Measurements from ENCODE around the gene S1PR4. TPM values are rescaled to one million over a fixed set of nuclear protein-coding genes. Genes with fewer than 3 reads are reported as not detected.

S1PR4 gene
- polyA plus RNA-seq, 1 of the 3 experiments (the other 2 are of a cell fraction) = not detected

DNA sequence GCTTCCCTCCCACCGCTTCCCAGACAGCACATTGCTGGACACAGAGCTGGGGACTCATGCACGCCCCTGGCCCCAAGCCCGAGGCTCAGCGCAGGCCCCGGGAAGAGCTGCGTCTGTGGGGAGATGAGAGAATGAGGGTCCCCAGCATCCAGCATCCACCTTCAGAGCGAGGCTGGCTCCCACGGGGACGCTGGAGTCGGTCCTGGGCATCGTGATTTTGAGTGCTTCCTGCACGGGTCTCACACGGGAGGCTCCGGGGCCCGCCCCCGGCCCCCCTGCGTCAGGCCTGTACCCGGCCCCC lies 11.9 kb downstream of the S1PR4 start:
- Histone ChIP-seq H2AFZ (ENCODE audit: low read depth) (no peak overlapping the region), H3K4me2 (no peak overlapping the region), H3K9me2 (no peaks in the 10 kb centered on the region), H3K4me3 (ENCODE audit: low read depth in 2 of 2, low read length in 1 of 2) (no peak overlapping the region), H3K9me3 (no peaks in the 10 kb centered on the region), H3K27me3 (ENCODE audit: insufficient read depth) (no peaks in the 10 kb centered on the region), H3K36me3 (replicated peaks in 1 of 2; ENCODE audit: control insufficient read depth in 1 of 2, insufficient read depth in 2 of 2, low read length in 1 of 2) (peaks cover 5 to 8% of the 10 kb centered on the region in 2 experiments), H3K79me2 (ENCODE audit: insufficient read depth) (peaks cover 73% of the 10 kb centered on the region), H3K27ac (ENCODE audit: low read depth in 2 of 2, low read length in 1 of 2) (no peak overlapping the region), H3K4me1 (ENCODE audit: control insufficient read depth in 1 of 2, insufficient read depth in 2 of 2, low read depth in 1 of 2, low read length in 1 of 2) (peaks cover 10 to 16% of the 10 kb centered on the region in 2 experiments; a peak in 2 of 4 replicates), H3F3A (replicated peaks; ENCODE audit: insufficient read depth) (no peaks in the 10 kb centered on the region), H3K9ac (no peak overlapping the region), H4K20me1 (ENCODE audit: insufficient read depth) (peaks cover 17% of the 10 kb centered on the region; the same call in 1 of the 2 replicates)
- 97% methylated on average over 17 of the region's 18 CpGs for WGBS (ENCODE audit: low lambda C conversion rate)
- ChIA-PET CTCF (interaction anchor here (1.1 kb wide), 1 partner anchor 34 kb away, joined by 3 read pairs; the partner anchor contains the start of gene CELF5), POLR2A (no interaction called here)
- TF ChIP-seq, protein P1, sequence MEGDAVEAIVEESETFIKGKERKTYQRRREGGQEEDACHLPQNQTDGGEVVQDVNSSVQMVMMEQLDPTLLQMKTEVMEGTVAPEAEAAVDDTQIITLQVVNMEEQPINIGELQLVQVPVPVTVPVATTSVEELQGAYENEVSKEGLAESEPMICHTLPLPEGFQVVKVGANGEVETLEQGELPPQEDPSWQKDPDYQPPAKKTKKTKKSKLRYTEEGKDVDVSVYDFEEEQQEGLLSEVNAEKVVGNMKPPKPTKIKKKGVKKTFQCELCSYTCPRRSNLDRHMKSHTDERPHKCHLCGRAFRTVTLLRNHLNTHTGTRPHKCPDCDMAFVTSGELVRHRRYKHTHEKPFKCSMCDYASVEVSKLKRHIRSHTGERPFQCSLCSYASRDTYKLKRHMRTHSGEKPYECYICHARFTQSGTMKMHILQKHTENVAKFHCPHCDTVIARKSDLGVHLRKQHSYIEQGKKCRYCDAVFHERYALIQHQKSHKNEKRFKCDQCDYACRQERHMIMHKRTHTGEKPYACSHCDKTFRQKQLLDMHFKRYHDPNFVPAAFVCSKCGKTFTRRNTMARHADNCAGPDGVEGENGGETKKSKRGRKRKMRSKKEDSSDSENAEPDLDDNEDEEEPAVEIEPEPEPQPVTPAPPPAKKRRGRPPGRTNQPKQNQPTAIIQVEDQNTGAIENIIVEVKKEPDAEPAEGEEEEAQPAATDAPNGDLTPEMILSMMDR (IDR thresholded peaks at IDR 0.05) = no peak
- TF ChIP-seq RCOR1 (IDR thresholded peaks at IDR 0.05; ENCODE audit: low read length) = no peak
- no peak for TF ChIP-seq SIN3A (IDR thresholded peaks at IDR 0.05; ENCODE audit: borderline replicate concordance, low read depth, low read length)
- TF ChIP-seq FOXM1 (IDR thresholded peaks at IDR 0.05; ENCODE audit: low read depth) = no peak
- TF ChIP-seq EZH2phosphoT487 (IDR thresholded peaks at IDR 0.05; ENCODE audit: borderline replicate concordance, low read depth) = no peak
- TF ChIP-seq TEAD4 (IDR thresholded peaks at IDR 0.05; ENCODE audit: borderline replicate concordance, insufficient read depth) = no peak
- TF ChIP-seq, protein P2, sequence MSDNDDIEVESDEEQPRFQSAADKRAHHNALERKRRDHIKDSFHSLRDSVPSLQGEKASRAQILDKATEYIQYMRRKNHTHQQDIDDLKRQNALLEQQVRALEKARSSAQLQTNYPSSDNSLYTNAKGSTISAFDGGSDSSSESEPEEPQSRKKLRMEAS (IDR thresholded peaks at IDR 0.05; ENCODE audit: low read depth) = no peak
- DNase-seq = no peak

DNA sequence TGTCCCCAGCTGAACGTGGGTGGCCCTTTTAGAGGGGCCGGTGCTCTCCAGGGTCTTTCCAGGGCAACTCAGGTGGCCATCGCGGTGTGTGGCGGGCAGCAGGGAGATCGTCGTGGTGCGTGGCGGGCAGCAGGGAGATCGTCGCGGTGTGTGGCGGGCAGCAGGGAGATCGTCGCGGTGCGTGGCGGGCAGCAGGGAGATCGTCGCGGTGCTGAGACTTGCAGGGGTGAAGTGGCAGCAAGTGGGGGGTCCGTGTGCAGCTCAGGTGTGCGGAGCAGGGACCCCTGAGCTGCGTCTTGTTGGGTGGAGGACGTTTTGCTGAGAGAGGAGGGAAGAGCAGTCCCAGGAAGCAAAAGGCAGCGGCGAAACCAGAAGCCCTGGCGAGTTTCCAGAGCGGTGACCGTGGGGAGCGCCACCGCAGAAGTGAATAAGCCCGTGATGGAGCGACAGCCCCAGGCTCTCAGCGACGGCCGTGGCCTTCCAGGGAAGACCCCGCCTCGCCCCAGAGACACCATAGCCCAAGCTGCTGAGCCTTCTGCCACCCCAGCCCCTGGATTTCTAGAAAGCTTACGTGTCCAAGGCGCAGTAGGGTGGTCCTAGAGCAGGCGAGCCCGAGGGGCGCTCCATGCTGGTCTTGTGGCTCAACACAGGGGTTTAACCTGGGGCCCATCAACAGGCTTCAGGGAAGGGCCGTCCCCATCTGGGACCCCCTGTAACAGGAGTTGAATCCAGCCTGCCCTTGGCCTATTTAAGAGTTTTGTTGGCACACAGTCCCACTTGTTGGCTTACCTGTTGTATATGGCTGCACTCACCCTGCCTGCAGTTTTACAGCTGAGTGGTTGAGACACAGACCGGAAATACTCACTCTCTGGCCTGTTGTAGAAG lies 12.6 kb downstream of the S1PR4 start:
- Histone ChIP-seq H3K4me3 (ENCODE audit: low read depth in 2 of 2, low read length in 1 of 2) (no peak overlapping the region), H3K4me2 (no peak overlapping the region), H3F3A (replicated peaks; ENCODE audit: insufficient read depth) (no peaks in the 10 kb centered on the region), H3K79me2 (ENCODE audit: insufficient read depth) (peaks cover 69% of the 10 kb centered on the region), H3K9me2 (no peaks in the 10 kb centered on the region), H3K9ac (no peak overlapping the region), H3K36me3 (replicated peaks in 1 of 2; ENCODE audit: control insufficient read depth in 1 of 2, insufficient read depth in 2 of 2, low read length in 1 of 2) (peaks cover 5 to 13% of the 10 kb centered on the region in 2 experiments), H3K9me3 (no peaks in the 10 kb centered on the region), H3K27me3 (ENCODE audit: insufficient read depth) (no peaks in the 10 kb centered on the region), H2AFZ (ENCODE audit: low read depth) (no peak overlapping the region), H3K27ac (ENCODE audit: low read depth in 2 of 2, low read length in 1 of 2) (no peak overlapping the region), H3K4me1 (ENCODE audit: control insufficient read depth in 1 of 2, insufficient read depth in 2 of 2, low read depth in 1 of 2, low read length in 1 of 2) (peaks cover 10 to 16% of the 10 kb centered on the region in 2 experiments; a peak in 2 of 4 replicates), H4K20me1 (ENCODE audit: insufficient read depth) (peaks cover 17% of the 10 kb centered on the region; the same call in 1 of the 2 replicates)
- DNase-seq = no peak
- 93% methylated on average over 41 of the region's 46 CpGs for WGBS (ENCODE audit: low lambda C conversion rate)
- CTCF ChIA-PET = interaction anchor here (1.1 kb wide), 1 partner anchor 33 kb away, joined by 3 read pairs; the partner anchor contains the start of gene CELF5
- POLR2A ChIA-PET = no interaction called here
- TF ChIP-seq MEF2A (IDR thresholded peaks at IDR 0.05; ENCODE audit: borderline replicate concordance, low read depth) = no peak
- no peak for TF ChIP-seq EZH2phosphoT487 (IDR thresholded peaks at IDR 0.05; ENCODE audit: borderline replicate concordance, low read depth)
- no peak for TF ChIP-seq TEAD4 (IDR thresholded peaks at IDR 0.05; ENCODE audit: borderline replicate concordance, insufficient read depth)
- no peak for TF ChIP-seq GABPA (IDR thresholded peaks at IDR 0.05; ENCODE audit: low read depth)
- TF ChIP-seq, protein P1 (IDR thresholded peaks at IDR 0.05) = no peak
- TF ChIP-seq RCOR1 (IDR thresholded peaks at IDR 0.05; ENCODE audit: low read length) = no peak
- TF ChIP-seq, protein P3, sequence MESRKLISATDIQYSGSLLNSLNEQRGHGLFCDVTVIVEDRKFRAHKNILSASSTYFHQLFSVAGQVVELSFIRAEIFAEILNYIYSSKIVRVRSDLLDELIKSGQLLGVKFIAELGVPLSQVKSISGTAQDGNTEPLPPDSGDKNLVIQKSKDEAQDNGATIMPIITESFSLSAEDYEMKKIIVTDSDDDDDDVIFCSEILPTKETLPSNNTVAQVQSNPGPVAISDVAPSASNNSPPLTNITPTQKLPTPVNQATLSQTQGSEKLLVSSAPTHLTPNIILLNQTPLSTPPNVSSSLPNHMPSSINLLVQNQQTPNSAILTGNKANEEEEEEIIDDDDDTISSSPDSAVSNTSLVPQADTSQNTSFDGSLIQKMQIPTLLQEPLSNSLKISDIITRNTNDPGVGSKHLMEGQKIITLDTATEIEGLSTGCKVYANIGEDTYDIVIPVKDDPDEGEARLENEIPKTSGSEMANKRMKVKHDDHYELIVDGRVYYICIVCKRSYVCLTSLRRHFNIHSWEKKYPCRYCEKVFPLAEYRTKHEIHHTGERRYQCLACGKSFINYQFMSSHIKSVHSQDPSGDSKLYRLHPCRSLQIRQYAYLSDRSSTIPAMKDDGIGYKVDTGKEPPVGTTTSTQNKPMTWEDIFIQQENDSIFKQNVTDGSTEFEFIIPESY (IDR thresholded peaks at IDR 0.05; ENCODE audit: borderline replicate concordance, low read depth) = no peak
- no peak for TF ChIP-seq TAF1 (IDR thresholded peaks at IDR 0.05; ENCODE audit: borderline replicate concordance, low read depth, low read length)
- no peak for TF ChIP-seq JUND (IDR thresholded peaks at IDR 0.05)
- no peak for TF ChIP-seq YY1 (IDR thresholded peaks at IDR 0.05; ENCODE audit: low read depth)
- TF ChIP-seq RAD21 (IDR thresholded peaks at IDR 0.05; ENCODE audit: low read length) = no peak
- no peak for TF ChIP-seq SIN3A (IDR thresholded peaks at IDR 0.05; ENCODE audit: borderline replicate concordance, low read depth, low read length)
- no peak for TF ChIP-seq GATA2 (CRISPR knock-in tag; IDR thresholded peaks at IDR 0.05)
- no peak for TF ChIP-seq NRF1 (IDR thresholded peaks at IDR 0.05; ENCODE audit: low read depth, low read length)
- TF ChIP-seq POLR2AphosphoS5 (IDR thresholded peaks at IDR 0.05; ENCODE audit: low read depth, low read length) = no peak
- no peak for TF ChIP-seq FOXJ3 (CRISPR knock-in tag; IDR thresholded peaks at IDR 0.05)
